ENCODE measurements around the gene NPR3. TPM values are rescaled to one million over a fixed set of nuclear protein-coding genes. Genes with fewer than 3 reads are reported as not detected.

The NPR3 gene
- total and polyA plus RNA-seq, 2 of the 8 experiments (the other 6 are each of a cell fraction or from before 2014, with no cell fraction given): not detected

- TF ChIP-seq CTCF (IDR thresholded peaks at IDR 0.05; ENCODE audit: control extremely low read depth in 1 of 3, insufficient read depth in 1 of 3, low read depth in 1 of 3, low read length in 3 of 3): no peak
- no peak for TF ChIP-seq SIX5 (IDR thresholded peaks at IDR 0.05; ENCODE audit: low read depth, low read length)
- no peak for TF ChIP-seq BCL11A (IDR thresholded peaks at IDR 0.05; ENCODE audit: low read depth in 2 of 2, low read length in 2 of 2)
- TF ChIP-seq RNF2 (IDR thresholded peaks at IDR 0.05; ENCODE audit: borderline replicate concordance, low read depth, low read length, missing control alignments, poor library complexity, severe bottlenecking): no peak
- TF ChIP-seq EGR1 (IDR thresholded peaks at IDR 0.05; ENCODE audit: borderline replicate concordance, low read depth, low read length): no peak
Measured at GRCh38 chr5:32673272-32673671, 37.8 kb upstream of the NPR3 start (continued).

Measured in H1 (cell line).